Spleen (tissue), 11 donors: ENCODE measurements around the gene GALNT16. TPM values are rescaled to one million over a fixed set of nuclear protein-coding genes. Genes with fewer than 3 reads are reported as not detected.

Experiments
- DNase-seq: peaks from one replicate; pipeline ENCODE4 v3.0.0-alpha.2; 2020
- H3K27ac ChIP-seq, 8 donors: fragments of 200-600 bp; sonication (generic) in 7 of 8; 1 replicate in 4 of 8; 2 replicates in 4 of 8; pipeline versions ENCODE4 v1.5.0 to v1.8.0; 2016 to 2021; ENCODE audit warnings: inconsistent platforms in 4 of 8, mild to moderate bottlenecking in 4 of 8, moderate library complexity in 1 of 8
- H3K27me3 ChIP-seq, 7 donors: fragments of 200-600 bp; sonication (generic) in 6 of 7; replicated peaks in 1 of 7; 1 replicate in 4 of 7; 2 replicates in 3 of 7; pipeline versions ENCODE4 v1.5.0 to v1.8.0; 2016 to 2021; ENCODE audit warnings: inconsistent platforms in 3 of 7, mild to moderate bottlenecking in 1 of 7
- H3K36me3 ChIP-seq, 6 donors: fragments of 200-600 bp; sonication (generic) in 5 of 6; 1 replicate in 4 of 6; 2 replicates in 2 of 6; pipeline versions ENCODE4 v1.5.0 to v1.8.0; 2016 to 2021; ENCODE audit warnings: inconsistent platforms in 2 of 6
- H3K4me1 ChIP-seq, 6 donors: fragments of 200-600 bp; sonication (generic) in 5 of 6; 1 replicate in 3 of 6; 2 replicates in 3 of 6; pipeline versions ENCODE4 v1.5.0 to v1.8.0; 2016 to 2021; ENCODE audit warnings: inconsistent platforms in 3 of 6
- H3K4me3 ChIP-seq, 8 donors: fragments of 200-600 bp; sonication (generic) in 7 of 8; 1 replicate in 4 of 8; 2 replicates in 4 of 8; pipeline versions ENCODE4 v1.5.0 to v1.8.0; 2016 to 2021; ENCODE audit warnings: inconsistent platforms in 4 of 8, mild to moderate bottlenecking in 4 of 8, moderate library complexity in 2 of 8
- H3K9me3 ChIP-seq, 8 donors: fragments of 200-600 bp; sonication (generic) in 7 of 8; 1 replicate in 4 of 8; 2 replicates in 4 of 8; pipeline versions ENCODE4 v1.5.0 to v1.8.0; 2016 to 2021; ENCODE audit warnings: inconsistent platforms in 4 of 8
- CTCF ChIP-seq, 11 experiments: fragments of 200-600 bp in 7 of 11; fragments of 450-650 bp in 4 of 11; sonication (generic) in 4 of 11; IDR thresholded peaks in 8 of 11; conservative IDR thresholded peaks in 3 of 11; 1 replicate in 7 of 11; 2 replicates in 4 of 11; pipeline versions ENCODE4 v1.4.0 to v1.8.0; 2016 to 2021; ENCODE audit warnings: antibody characterized with exemption in 11 of 11, inconsistent platforms in 4 of 11, mild to moderate bottlenecking in 1 of 11
- POLR2A ChIP-seq, 3 donors: fragments of 450-650 bp; IDR thresholded peaks; one replicate each; pipeline ENCODE4 v1.5.1; 2017; ENCODE audit warnings: antibody characterized with exemption in 3 of 3, mild to moderate bottlenecking in 1 of 3
- POLR2AphosphoS5 ChIP-seq, 3 donors: sonication (generic); formaldehyde crosslinking; IDR thresholded peaks; one replicate each; pipeline ENCODE4 v1.5.1; 2017; ENCODE audit warnings: antibody characterized with exemption in 3 of 3
- WGBS, 5 donors: extraction: QIAGEN DNeasy Blood & Tissue Kit in 3 of 5; methylation state at CpG; one replicate each; pipeline versions ENCODE4 v1.1.5 to v1.1.7; 2013 to 2018; 5-methylcytosine and 5-hydroxymethylcytosine counted together
- intact Hi-C: fragments of 100-400 bp; cut with DNase I; formaldehyde crosslinking; loops from one replicate; pipeline ENCODE4 v1.15.0; 2023; ENCODE audit warnings: low total_unique reads
- polyA plus RNA-seq, 3 donors: library from polyadenylated mRNA; stranded (reverse); fragments of 200-250 nt; gene quantifications; one replicate each; pipeline ENCODE4 v1.2.1, GENCODE V29; 2013
- total RNA-seq, 7 donors: library from RNA; depleted of rRNA in 3 of 7; stranded (reverse); fragments of >200 nt in 3 of 7; fragmentation: NEBNext Ultra II Directional in 4 of 7; extraction: Animal tissue kit (Norgen Biotek cat#: 25700) in 4 of 7; gene quantifications; one replicate each; pipeline versions ENCODE4 v1.1.0 to v1.2.1, GENCODE V29; 2016 to 2021
- donor health status: healthy with polysubstance abuse.
- donor health status: DM: no; HTN: no; CAD: no; lungs with moderate emphysema.
- donor health status: DM: no; HTN: no; CAD: no.
- donor health status: Bipolar disorder and iron deficiency.
- donor health status: healthy.
- donor health status: DM: no; HTN: no; CAD: no.
- donor health status: DM: yes; HTN: yes; CAD: no.

Gene GALNT16
- total and polyA plus RNA-seq, 10 donors = 2.1 to 36.4 (median 10.0) TPM

GRCh38 chr14:69247676-69248440 lies 12.1 kb upstream of the GALNT16 start:
- Histone ChIP-seq H3K27me3 (no peaks in the 10 kb centered on the region), H3K4me1 (peaks cover 0 to 3% (median 1%) of the 10 kb centered on the region in 6 donors), H3K27ac (no peak overlapping the region), H3K4me3 (no peak overlapping the region), H3K36me3 (no peaks in the 10 kb centered on the region), H3K9me3 (no peaks in the 10 kb centered on the region)
- WGBS, 5 donors = 69 to 83% (median 72%) methylated on average over 3 of the region's 3 CpGs
- intact Hi-C loops = loop anchor here (10.0 kb wide), 2 partner anchors 117 to 327 kb away; partner anchors contain the start of gene CCDC177
- TF ChIP-seq CTCF (IDR thresholded peaks at IDR 0.05 in 8 of 11, conservative IDR thresholded peaks at IDR 0.05 in 3 of 11) (peak in 1 of 11 experiments; percentile 15), POLR2A (IDR thresholded peaks at IDR 0.05) (no peak), POLR2AphosphoS5 (IDR thresholded peaks at IDR 0.05) (peak in 1 of 3 donors; percentile 10)
- DNase-seq = no peak

GRCh38 chr14:69249603-69250002 lies 10.4 kb upstream of the GALNT16 start:
- no peak overlapping the region for H3K4me3 ChIP-seq
- 84 to 90% (median 87%) methylated on average over 4 to 5 of the region's 5 CpGs for WGBS, 5 donors
- H3K36me3 ChIP-seq = no peaks in the 10 kb centered on the region
- intact Hi-C loops = loop anchor here (10.0 kb wide), 2 partner anchors 115 to 325 kb away; partner anchors contain the start of gene CCDC177
- no peaks in the 10 kb centered on the region for H3K9me3 ChIP-seq
- peaks cover 0 to under 1% (median 0%) of the 10 kb centered on the region in 6 donors for H3K4me1 ChIP-seq
- TF ChIP-seq CTCF (IDR thresholded peaks at IDR 0.05 in 8 of 11, conservative IDR thresholded peaks at IDR 0.05 in 3 of 11) (no peak), POLR2AphosphoS5 (IDR thresholded peaks at IDR 0.05) (no peak), POLR2A (IDR thresholded peaks at IDR 0.05) (no peak)
- peaks cover 0 to 7% (median 0%) of the 10 kb centered on the region in 7 donors for H3K27me3 ChIP-seq
- H3K27ac ChIP-seq = no peak overlapping the region
- DNase-seq = no peak

GRCh38 chr14:69252851-69253250 lies 7.1 kb upstream of the GALNT16 start:
- WGBS, 5 donors = 63 to 79% (median 69%) methylated on average over 3 of the region's 3 CpGs

More at GRCh38 chr14:69252851-69253250, 7.1 kb upstream of the GALNT16 start:
- no peak for TF ChIP-seq CTCF (IDR thresholded peaks at IDR 0.05 in 8 of 11, conservative IDR thresholded peaks at IDR 0.05 in 3 of 11)
- no peak for TF ChIP-seq POLR2A (IDR thresholded peaks at IDR 0.05)
- TF ChIP-seq POLR2AphosphoS5 (IDR thresholded peaks at IDR 0.05) = no peak
- Histone ChIP-seq H3K27me3 (peaks cover 0 to 30% (median 0%) of the 10 kb centered on the region in 7 donors), H3K27ac (no peak overlapping the region), H3K4me1 (peaks cover 0 to 7% (median 0%) of the 10 kb centered on the region in 6 donors), H3K4me3 (no peak overlapping the region), H3K9me3 (no peaks in the 10 kb centered on the region), H3K36me3 (no peaks in the 10 kb centered on the region)
- no peak for DNase-seq
- intact Hi-C loops = no loop called here
